PFSK-1 (cell line): ENCODE measurements around the gene GPR158.

Source experiments
- FOXP2 ChIP-seq: optimal IDR thresholded peaks from 2 replicates; pipeline ENCODE3; 2011; ENCODE audit warnings: borderline replicate concordance, control low read depth, inconsistent platforms; ENCODE audit not compliant: insufficient read depth; ENCODE audit errors: extremely low read length, extremely low read depth
- POLR2AphosphoS5 ChIP-seq: IDR thresholded peaks from 2 replicates; pipeline ENCODE4 v1.6.1; 2012; ENCODE audit warnings: low read depth, mild to moderate bottlenecking, control low read depth, low read length, moderate library complexity
- REST ChIP-seq, 2 experiments: IDR thresholded peaks; 2 replicates each; pipeline versions ENCODE4 v1.6.1 to v1.8.0; 2011 to 2012; ENCODE audit warnings: low read depth in 2 of 2, low read length in 2 of 2, control low read depth in 1 of 2, inconsistent platforms in 1 of 2, mild to moderate bottlenecking in 1 of 2, moderate library complexity in 1 of 2; ENCODE audit not compliant: insufficient read depth in 1 of 2
- SIN3A ChIP-seq: IDR thresholded peaks from 2 replicates; pipeline ENCODE4 v1.6.1; 2012; ENCODE audit warnings: mild to moderate bottlenecking, low read length, moderate library complexity, borderline replicate concordance; ENCODE audit not compliant: insufficient read depth
- TAF1 ChIP-seq: IDR thresholded peaks from 2 replicates; pipeline ENCODE4 v1.6.1; 2012; ENCODE audit warnings: low read length, control low read depth, borderline replicate concordance; ENCODE audit not compliant: insufficient read depth

The GPR158 gene

GRCh38 chr10:25492680-25493079 lies 317.9 kb downstream of the GPR158 start:
- no peak for TF ChIP-seq REST (IDR thresholded peaks at IDR 0.05; ENCODE audit: insufficient read depth in 1 of 2, low read depth in 2 of 2, low read length in 2 of 2)
- TF ChIP-seq SIN3A = no peak
- no peak for TF ChIP-seq FOXP2
- no peak for TF ChIP-seq POLR2AphosphoS5
- TF ChIP-seq TAF1 = no peak

- TF ChIP-seq SIN3A (no peak), FOXP2 (no peak), TAF1 (no peak), REST (IDR thresholded peaks at IDR 0.05; ENCODE audit: insufficient read depth in 1 of 2, low read depth in 2 of 2, low read length in 2 of 2) (no peak), POLR2AphosphoS5 (no peak)
These were observed 318.5 kb downstream of the GPR158 start for GRCh38 chr10:25493122-25493893.

- TF ChIP-seq SIN3A (no peak), REST (IDR thresholded peaks at IDR 0.05; ENCODE audit: insufficient read depth in 1 of 2, low read depth in 2 of 2, low read length in 2 of 2) (no peak)
These were observed 322.4 kb downstream of the GPR158 start for GRCh38 chr10:25497246-25497645.

GRCh38 chr10:25498645-25499044 lies 323.8 kb downstream of the GPR158 start:
- no peak for TF ChIP-seq POLR2AphosphoS5
- no peak for TF ChIP-seq FOXP2
- TF ChIP-seq SIN3A = no peak
- TF ChIP-seq REST (IDR thresholded peaks at IDR 0.05; ENCODE audit: insufficient read depth in 1 of 2, low read depth in 2 of 2, low read length in 2 of 2) = no peak
- no peak for TF ChIP-seq TAF1

- TF ChIP-seq FOXP2 (no peak), POLR2AphosphoS5 (no peak), SIN3A (no peak), TAF1 (no peak), REST (IDR thresholded peaks at IDR 0.05; ENCODE audit: insufficient read depth in 1 of 2, low read depth in 2 of 2, low read length in 2 of 2) (no peak)
These were observed 327.1 kb downstream of the GPR158 start for GRCh38 chr10:25501912-25502311.
